ENCODE measurements around the gene ACTMAP. TPM values are rescaled to one million over a fixed set of nuclear protein-coding genes. Genes with fewer than 3 reads are reported as not detected.
A peak's percentile ranks its signal among the peaks of the same experiment; 100 is the strongest.

The ACTMAP gene
- total RNA-seq, 1 donor from 2014 or later: under 0.01 TPM

GRCh38 chr19:40704491-40705361, 45.6 kb downstream of the ACTMAP start:
- Histone ChIP-seq H3K9me3 (ENCODE audit: control insufficient read depth in 3 of 3, low read length in 3 of 3) (no peaks in the 10 kb centered on the region), H3K27ac (ENCODE audit: low read depth, low read length) (no peak overlapping the region), H3K4me3 (ENCODE audit: low read length in 3 of 3) (no peak overlapping the region), H3K27me3 (ENCODE audit: control insufficient read depth in 3 of 3, insufficient read depth in 3 of 3, low read length in 3 of 3) (no peaks in the 10 kb centered on the region), H3K36me3 (ENCODE audit: control insufficient read depth in 3 of 3, insufficient read depth in 3 of 3, low read length in 3 of 3) (peaks cover 50 to 68% (median 52%) of the 10 kb centered on the region in 3 donors), H3K4me1 (ENCODE audit: control insufficient read depth in 3 of 3, insufficient read depth in 3 of 3, low read length in 3 of 3) (peaks cover 0 to 4% (median 0%) of the 10 kb centered on the region in 3 donors), H3K9ac (ENCODE audit: low read depth in 1 of 3, low read length in 3 of 3) (no peak overlapping the region)

GRCh38 chr19:40703029-40703755, 47.1 kb downstream of the ACTMAP start:
- Histone ChIP-seq H3K4me1 (ENCODE audit: control insufficient read depth in 3 of 3, insufficient read depth in 3 of 3, low read length in 3 of 3) (peaks cover 0 to 4% (median 0%) of the 10 kb centered on the region in 3 donors), H3K27me3 (ENCODE audit: control insufficient read depth in 3 of 3, insufficient read depth in 3 of 3, low read length in 3 of 3) (no peaks in the 10 kb centered on the region), H3K36me3 (ENCODE audit: control insufficient read depth in 3 of 3, insufficient read depth in 3 of 3, low read length in 3 of 3) (peaks cover 50 to 58% (median 53%) of the 10 kb centered on the region in 3 donors), H3K9ac (ENCODE audit: low read depth in 1 of 3, low read length in 3 of 3) (no peak overlapping the region), H3K9me3 (ENCODE audit: control insufficient read depth in 3 of 3, low read length in 3 of 3) (no peaks in the 10 kb centered on the region), H3K27ac (ENCODE audit: low read depth, low read length) (no peak overlapping the region), H3K4me3 (ENCODE audit: low read length in 3 of 3) (no peak overlapping the region)

GRCh38 chr19:40702337-40703012, 47.8 kb downstream of the ACTMAP start:
- Histone ChIP-seq H3K36me3 (ENCODE audit: control insufficient read depth in 3 of 3, insufficient read depth in 3 of 3, low read length in 3 of 3) (peaks cover 50 to 54% (median 53%) of the 10 kb centered on the region in 3 donors), H3K27me3 (ENCODE audit: control insufficient read depth in 3 of 3, insufficient read depth in 3 of 3, low read length in 3 of 3) (no peaks in the 10 kb centered on the region), H3K4me3 (ENCODE audit: low read length in 3 of 3) (no peak overlapping the region), H3K4me1 (ENCODE audit: control insufficient read depth in 3 of 3, insufficient read depth in 3 of 3, low read length in 3 of 3) (peaks cover 0 to 4% (median 0%) of the 10 kb centered on the region in 3 donors), H3K9me3 (ENCODE audit: control insufficient read depth in 3 of 3, low read length in 3 of 3) (no peaks in the 10 kb centered on the region), H3K27ac (ENCODE audit: low read depth, low read length) (no peak overlapping the region), H3K9ac (ENCODE audit: low read depth in 1 of 3, low read length in 3 of 3) (no peak overlapping the region)

GRCh38 chr19:40701758-40702157, 48.5 kb downstream of the ACTMAP start:
- Histone ChIP-seq H3K36me3 (ENCODE audit: control insufficient read depth in 3 of 3, insufficient read depth in 3 of 3, low read length in 3 of 3) (peaks cover 50 to 54% (median 51%) of the 10 kb centered on the region in 3 donors), H3K9ac (ENCODE audit: low read depth in 1 of 3, low read length in 3 of 3) (no peak overlapping the region), H3K4me3 (ENCODE audit: low read length in 3 of 3) (no peak overlapping the region), H3K27me3 (ENCODE audit: control insufficient read depth in 3 of 3, insufficient read depth in 3 of 3, low read length in 3 of 3) (no peaks in the 10 kb centered on the region), H3K9me3 (ENCODE audit: control insufficient read depth in 3 of 3, low read length in 3 of 3) (no peaks in the 10 kb centered on the region), H3K27ac (ENCODE audit: low read depth, low read length) (no peak overlapping the region), H3K4me1 (ENCODE audit: control insufficient read depth in 3 of 3, insufficient read depth in 3 of 3, low read length in 3 of 3) (peaks cover 0 to 4% (median 0%) of the 10 kb centered on the region in 3 donors)

- peaks cover 0 to 2% (median 0%) of the 10 kb centered on the region in 3 donors for H3K4me1 ChIP-seq (ENCODE audit: control insufficient read depth in 3 of 3, insufficient read depth in 3 of 3, low read length in 3 of 3)
- H3K9ac ChIP-seq (ENCODE audit: low read depth in 1 of 3, low read length in 3 of 3): no peak overlapping the region
- no peaks in the 10 kb centered on the region for H3K9me3 ChIP-seq (ENCODE audit: control insufficient read depth in 3 of 3, low read length in 3 of 3)
- no peak overlapping the region for H3K27ac ChIP-seq (ENCODE audit: low read depth, low read length)
- H3K27me3 ChIP-seq (ENCODE audit: control insufficient read depth in 3 of 3, insufficient read depth in 3 of 3, low read length in 3 of 3): no peaks in the 10 kb centered on the region
- H3K36me3 ChIP-seq (ENCODE audit: control insufficient read depth in 3 of 3, insufficient read depth in 3 of 3, low read length in 3 of 3): peaks cover 47 to 51% (median 49%) of the 10 kb centered on the region in 3 donors
- no peak overlapping the region for H3K4me3 ChIP-seq (ENCODE audit: low read length in 3 of 3)
Measured at GRCh38 chr19:40700083-40700482, 50.2 kb downstream of the ACTMAP start.

GRCh38 chr19:40697007-40697406, 53.3 kb downstream of the ACTMAP start:
- no peaks in the 10 kb centered on the region for H3K27me3 ChIP-seq (ENCODE audit: control insufficient read depth in 3 of 3, insufficient read depth in 3 of 3, low read length in 3 of 3)
- no peaks in the 10 kb centered on the region for H3K4me1 ChIP-seq (ENCODE audit: control insufficient read depth in 3 of 3, insufficient read depth in 3 of 3, low read length in 3 of 3)
- H3K9me3 ChIP-seq (ENCODE audit: control insufficient read depth in 3 of 3, low read length in 3 of 3): no peaks in the 10 kb centered on the region
- no peak overlapping the region for H3K27ac ChIP-seq (ENCODE audit: low read depth, low read length)
- no peak overlapping the region for H3K4me3 ChIP-seq (ENCODE audit: low read length in 3 of 3)
- H3K36me3 ChIP-seq (ENCODE audit: control insufficient read depth in 3 of 3, insufficient read depth in 3 of 3, low read length in 3 of 3): peaks cover 31 to 32% (median 32%) of the 10 kb centered on the region in 3 donors
- H3K9ac ChIP-seq (ENCODE audit: low read depth in 1 of 3, low read length in 3 of 3): no peak overlapping the region

- H3K36me3 ChIP-seq (ENCODE audit: control insufficient read depth in 3 of 3, insufficient read depth in 3 of 3, low read length in 3 of 3): peaks cover 22 to 27% (median 27%) of the 10 kb centered on the region in 3 donors
- no peaks in the 10 kb centered on the region for H3K9me3 ChIP-seq (ENCODE audit: control insufficient read depth in 3 of 3, low read length in 3 of 3)
- H3K4me1 ChIP-seq (ENCODE audit: control insufficient read depth in 3 of 3, insufficient read depth in 3 of 3, low read length in 3 of 3): peaks cover 3 to 11% (median 11%) of the 10 kb centered on the region in 3 donors
- no peak overlapping the region for H3K4me3 ChIP-seq (ENCODE audit: low read length in 3 of 3)
- no peak overlapping the region for H3K27ac ChIP-seq (ENCODE audit: low read depth, low read length)
- H3K27me3 ChIP-seq (ENCODE audit: control insufficient read depth in 3 of 3, insufficient read depth in 3 of 3, low read length in 3 of 3): no peaks in the 10 kb centered on the region
- H3K9ac ChIP-seq (ENCODE audit: low read depth in 1 of 3, low read length in 3 of 3): no peak overlapping the region
Measured at GRCh38 chr19:40695881-40696280, 54.4 kb downstream of the ACTMAP start.

- no peak overlapping the region for H3K27ac ChIP-seq (ENCODE audit: low read depth, low read length)
- peaks cover 15 to 26% (median 24%) of the 10 kb centered on the region in 3 donors for H3K4me1 ChIP-seq (ENCODE audit: control insufficient read depth in 3 of 3, insufficient read depth in 3 of 3, low read length in 3 of 3)
- H3K27me3 ChIP-seq (ENCODE audit: control insufficient read depth in 3 of 3, insufficient read depth in 3 of 3, low read length in 3 of 3): no peaks in the 10 kb centered on the region
- H3K9ac ChIP-seq (ENCODE audit: low read depth in 1 of 3, low read length in 3 of 3): no peak overlapping the region
- H3K4me3 ChIP-seq (ENCODE audit: low read length in 3 of 3): no peak overlapping the region
- no peaks in the 10 kb centered on the region for H3K9me3 ChIP-seq (ENCODE audit: control insufficient read depth in 3 of 3, low read length in 3 of 3)
- peaks cover 12 to 14% (median 12%) of the 10 kb centered on the region in 3 donors for H3K36me3 ChIP-seq (ENCODE audit: control insufficient read depth in 3 of 3, insufficient read depth in 3 of 3, low read length in 3 of 3)
Measured at GRCh38 chr19:40693896-40694295, 56.4 kb downstream of the ACTMAP start.

GRCh38 chr19:40693150-40693788, 57.0 kb downstream of the ACTMAP start:
- Histone ChIP-seq H3K27me3 (ENCODE audit: control insufficient read depth in 3 of 3, insufficient read depth in 3 of 3, low read length in 3 of 3) (no peaks in the 10 kb centered on the region), H3K27ac (ENCODE audit: low read depth, low read length) (no peak overlapping the region), H3K9me3 (ENCODE audit: control insufficient read depth in 3 of 3, low read length in 3 of 3) (no peaks in the 10 kb centered on the region), H3K9ac (ENCODE audit: low read depth in 1 of 3, low read length in 3 of 3) (peak overlapping the region in 1 of 3 donors; percentile 20), H3K36me3 (ENCODE audit: control insufficient read depth in 3 of 3, insufficient read depth in 3 of 3, low read length in 3 of 3) (peaks cover 12% of the 10 kb centered on the region in 3 donors), H3K4me1 (ENCODE audit: control insufficient read depth in 3 of 3, insufficient read depth in 3 of 3, low read length in 3 of 3) (peaks cover 17 to 31% (median 29%) of the 10 kb centered on the region in 3 donors), H3K4me3 (ENCODE audit: low read length in 3 of 3) (no peak overlapping the region)
